ENCODE results near the gene COPZ1. TPM values are rescaled to one million over a fixed set of nuclear protein-coding genes. Genes with fewer than 3 reads are reported as not detected.

COPZ1 gene
- total RNA-seq, 1 donor = 104 TPM

DNA sequence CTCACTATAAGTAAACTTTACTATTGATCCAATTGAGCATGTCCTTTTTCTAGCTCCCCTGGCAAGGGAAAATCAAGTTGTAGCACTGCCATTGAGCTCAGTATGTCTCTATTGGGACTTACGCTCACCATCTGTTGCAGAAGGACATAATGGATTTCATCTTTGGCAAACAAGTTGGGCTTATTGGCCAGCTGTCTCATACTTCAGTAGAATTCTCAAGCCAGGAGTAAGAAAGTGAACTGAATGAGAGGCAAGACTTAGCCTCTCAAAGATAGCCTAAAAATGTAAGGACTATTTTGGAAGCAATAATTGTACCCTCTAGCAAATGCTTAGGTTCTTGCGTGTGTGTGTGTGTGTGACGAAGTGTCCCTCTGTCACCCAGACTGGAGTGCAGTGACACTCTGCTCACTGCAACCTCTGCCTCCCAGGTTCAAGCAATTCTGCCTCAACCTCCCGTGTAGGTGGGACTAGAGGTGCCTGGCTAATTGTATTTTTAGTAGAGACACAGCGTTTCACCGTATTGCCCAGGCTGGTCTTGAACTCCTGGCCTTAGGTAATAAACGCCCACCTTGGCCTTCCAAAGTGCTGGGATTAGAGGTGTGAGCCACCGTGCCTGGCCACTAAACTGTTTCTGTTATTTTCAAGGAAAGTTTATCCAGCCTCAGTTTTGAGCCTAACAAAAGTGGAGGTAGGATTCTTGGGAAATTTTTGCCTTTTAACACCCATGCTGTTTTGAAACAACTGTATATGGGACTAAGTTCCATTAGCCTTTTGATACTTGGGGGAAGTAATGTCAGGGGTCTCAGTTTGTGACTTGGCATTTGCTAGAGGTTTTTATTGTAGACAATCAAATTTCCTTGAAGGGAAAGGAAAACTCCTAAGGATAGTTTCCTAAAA, 37.4 kb upstream of the COPZ1 start:
- H2AFZ ChIP-seq (ENCODE audit: low read length) = no peak overlapping the region
- peaks cover 38% of the 10 kb centered on the region for H4K20me1 ChIP-seq (ENCODE audit: insufficient read depth, low read length)
- no peak for DNase-seq (ENCODE audit: insufficient read length, low spot score, missing footprints)
- peaks cover 19% of the 10 kb centered on the region for H3K4me1 ChIP-seq (ENCODE audit: insufficient read depth, low read length)
- no peak overlapping the region for H3K27ac ChIP-seq (ENCODE audit: low read depth, low read length)
- H3K9me3 ChIP-seq (ENCODE audit: low read depth, low read length) = no peaks in the 10 kb centered on the region
- peaks cover 18% of the 10 kb centered on the region for H3K79me2 ChIP-seq (ENCODE audit: insufficient read depth, low read length)
- H3K27me3 ChIP-seq (ENCODE audit: insufficient read depth, low read length) = no peaks in the 10 kb centered on the region
- H3K4me3 ChIP-seq (ENCODE audit: insufficient read depth, low read length) = no peak overlapping the region
- TF ChIP-seq CTCF (IDR thresholded peaks at IDR 0.05; ENCODE audit: extremely low read depth, low read depth, low read length) = no peak
- H3K4me2 ChIP-seq (ENCODE audit: insufficient read depth, low read length) = no peak overlapping the region
- peaks cover 53% of the 10 kb centered on the region for H3K36me3 ChIP-seq (ENCODE audit: insufficient read depth, low read length)

DNA sequence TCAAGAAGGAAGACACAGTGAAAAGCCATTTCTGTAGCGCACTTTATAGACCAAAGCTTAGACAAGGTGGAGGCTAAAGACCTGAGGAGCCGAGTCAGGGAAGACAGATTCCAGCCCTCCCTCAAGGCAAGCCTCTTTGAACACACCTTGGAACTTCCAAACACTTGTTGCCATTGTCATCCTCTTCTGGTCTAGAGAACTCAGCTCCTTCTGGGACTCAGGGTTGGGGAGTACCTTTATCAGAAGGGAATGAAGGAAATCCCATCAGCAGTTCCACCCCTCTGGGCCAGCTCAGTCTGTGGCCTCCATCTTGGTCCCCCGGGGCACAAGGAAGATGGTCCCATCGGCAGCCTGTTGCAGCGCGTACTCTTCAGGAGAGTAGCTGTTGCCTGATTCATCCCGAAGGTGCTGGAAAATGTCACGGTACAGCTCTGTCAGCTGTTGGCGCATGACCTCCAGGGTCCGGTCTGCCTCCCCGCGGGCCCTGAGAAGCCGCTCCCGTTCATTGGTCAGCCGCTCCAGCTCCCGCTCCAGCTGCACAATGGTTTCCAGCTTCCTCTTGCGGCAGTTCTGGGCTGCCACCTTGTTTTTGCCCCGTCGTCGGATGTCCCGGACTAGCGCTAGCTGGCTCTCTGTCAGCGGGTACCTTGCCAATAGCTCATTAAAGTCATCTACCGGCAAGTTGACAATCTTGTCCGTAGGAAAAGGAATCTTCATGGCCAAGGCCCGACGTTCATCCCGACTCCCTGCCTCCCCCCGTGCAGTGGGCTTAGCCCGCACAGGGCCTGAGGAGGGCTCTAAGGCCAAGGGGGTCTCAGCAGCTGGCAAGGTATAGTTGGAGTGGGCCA, 32.6 kb upstream of the COPZ1 start:
- TF ChIP-seq CTCF (IDR thresholded peaks at IDR 0.05; ENCODE audit: extremely low read depth, low read depth, low read length) = no peak
- H3K4me3 ChIP-seq (ENCODE audit: insufficient read depth, low read length) = no peak overlapping the region
- H3K27ac ChIP-seq (ENCODE audit: low read depth, low read length) = no peak overlapping the region
- no peaks in the 10 kb centered on the region for H3K4me1 ChIP-seq (ENCODE audit: insufficient read depth, low read length)
- no peaks in the 10 kb centered on the region for H3K9me3 ChIP-seq (ENCODE audit: low read depth, low read length)
- no peaks in the 10 kb centered on the region for H3K27me3 ChIP-seq (ENCODE audit: insufficient read depth, low read length)
- peaks cover 6% of the 10 kb centered on the region for H4K20me1 ChIP-seq (ENCODE audit: insufficient read depth, low read length)
- H3K4me2 ChIP-seq (ENCODE audit: insufficient read depth, low read length) = no peak overlapping the region
- peak; percentile 37 for DNase-seq (ENCODE audit: insufficient read length, low spot score, missing footprints)
- H3K36me3 ChIP-seq (ENCODE audit: insufficient read depth, low read length) = peaks cover 11% of the 10 kb centered on the region
- H2AFZ ChIP-seq (ENCODE audit: low read length) = no peak overlapping the region
- no peaks in the 10 kb centered on the region for H3K79me2 ChIP-seq (ENCODE audit: insufficient read depth, low read length)

DNA sequence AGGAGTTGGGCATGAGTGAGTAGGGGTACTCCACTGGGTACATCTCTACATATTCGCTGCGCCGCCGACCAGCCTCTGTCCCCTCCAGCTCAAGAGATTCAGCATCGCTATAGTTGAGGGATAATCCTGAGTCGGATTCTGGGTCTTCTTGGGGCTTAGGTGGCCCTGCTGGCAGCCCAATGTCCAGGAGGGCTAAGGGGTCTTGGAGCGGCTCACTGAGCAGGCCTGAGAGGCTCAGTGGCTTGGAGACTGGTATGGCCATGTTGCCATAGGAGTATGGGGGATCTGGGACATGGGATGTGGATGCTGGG, 32.0 kb upstream of the COPZ1 start:
- Histone ChIP-seq H3K9me3 (ENCODE audit: low read depth, low read length) (no peaks in the 10 kb centered on the region), H3K27ac (ENCODE audit: low read depth, low read length) (no peak overlapping the region), H3K79me2 (ENCODE audit: insufficient read depth, low read length) (no peaks in the 10 kb centered on the region), H3K4me1 (ENCODE audit: insufficient read depth, low read length) (no peaks in the 10 kb centered on the region), H3K27me3 (ENCODE audit: insufficient read depth, low read length) (no peaks in the 10 kb centered on the region), H3K4me3 (ENCODE audit: insufficient read depth, low read length) (no peak overlapping the region), H2AFZ (ENCODE audit: low read length) (no peak overlapping the region), H3K36me3 (ENCODE audit: insufficient read depth, low read length) (peaks cover 5% of the 10 kb centered on the region), H3K4me2 (ENCODE audit: insufficient read depth, low read length) (no peak overlapping the region), H4K20me1 (ENCODE audit: insufficient read depth, low read length) (peaks cover under 1% of the 10 kb centered on the region)
- no peak for TF ChIP-seq CTCF (IDR thresholded peaks at IDR 0.05; ENCODE audit: extremely low read depth, low read depth, low read length)
- peak; percentile 17 for DNase-seq (ENCODE audit: insufficient read length, low spot score, missing footprints)

Measured in osteoblast (primary cell).